Right lobe of liver (tissue), 4 donors: ENCODE results near the gene SLC25A26.

Experiments used
- CTCF ChIP-seq, 4 donors: fragments of 200-600 bp in 3 of 4; fragments of 450-650 bp in 1 of 4; IDR thresholded peaks; one replicate each; pipeline versions ENCODE4 v1.5.1 to v1.8.0; 2016 to 2022; ENCODE audit warnings: antibody characterized with exemption in 4 of 4, mild to moderate bottlenecking in 2 of 4
- POLR2A ChIP-seq: fragments of 450-650 bp; IDR thresholded peaks from one replicate; pipeline ENCODE4 v1.6.1; 2017; ENCODE audit warnings: antibody characterized with exemption, mild to moderate bottlenecking
- donor health status: DM: no; HTN: no; CAD: no.
- donor health status: DM: no; HTN: no; CAD: no.
- donor health status: DM: no; HTN: yes; CAD: no.

DNA sequence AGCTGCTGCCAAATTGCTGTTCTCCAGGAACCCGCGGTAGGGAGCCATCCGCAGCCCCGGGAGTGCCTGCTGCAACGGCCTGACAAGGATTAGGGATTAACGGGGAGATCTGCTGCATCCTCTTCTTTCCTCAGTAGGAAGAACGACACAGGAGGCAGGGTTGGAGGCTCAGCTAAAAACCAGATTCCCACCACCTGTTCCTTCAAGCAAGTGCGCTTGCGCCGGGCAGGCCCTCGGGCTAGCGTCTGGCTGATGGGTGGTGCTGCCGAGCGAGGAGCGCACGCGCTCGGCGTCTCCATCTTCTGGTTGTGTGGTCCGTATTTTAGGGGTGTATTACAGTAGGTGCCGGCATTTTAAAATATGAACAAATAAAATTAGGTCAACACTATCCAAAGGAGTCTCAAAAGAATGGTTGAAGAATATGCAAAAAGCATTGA, 25.4 kb upstream of the SLC25A26 start:
- TF ChIP-seq CTCF (IDR thresholded peaks at IDR 0.05) (no peak), POLR2A (no peak)
